Measurements from ENCODE around the gene FAM53B. TPM values are rescaled to one million over a fixed set of nuclear protein-coding genes. Genes with fewer than 3 reads are reported as not detected.

Gene FAM53B
- total and polyA plus RNA-seq, 8 donors = 5.7 to 46.9 (median 11.4) TPM

DNA sequence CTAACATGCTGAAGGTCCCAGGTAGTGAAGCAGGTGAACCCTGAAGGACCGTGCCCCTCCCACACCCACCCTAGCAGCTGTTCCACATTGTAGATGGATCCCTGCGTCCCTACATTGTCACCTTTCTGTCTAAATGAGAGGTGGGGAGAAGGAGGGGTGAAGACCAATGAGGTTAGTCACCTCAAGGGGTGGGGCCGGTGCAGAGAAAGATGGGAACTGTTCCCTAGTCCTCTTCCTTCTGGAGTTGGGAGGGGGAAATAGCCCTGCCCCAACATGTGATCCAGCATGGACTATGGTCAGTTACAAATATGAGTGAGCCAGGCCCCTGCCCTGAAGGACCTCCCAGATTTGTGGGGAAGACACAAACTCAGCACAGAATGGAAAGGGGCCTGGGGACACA, 158.0 kb downstream of the FAM53B start:
- intact Hi-C loops (cut with DNase I; ENCODE audit: low total_unique reads) = no loop called here
- Histone ChIP-seq H3K4me1 (peaks cover 12 to 27% (median 20%) of the 10 kb centered on the region in 4 donors), H3K9me3 (no peaks in the 10 kb centered on the region), H3K36me3 (no peaks in the 10 kb centered on the region), H3K4me3 (no peak overlapping the region), H3K27me3 (no peaks in the 10 kb centered on the region), H3K27ac (no peak overlapping the region)
- DNase-seq = no peak
- TF ChIP-seq POLR2A (IDR thresholded peaks at IDR 0.05) = no peak
- TF ChIP-seq, protein P1, sequence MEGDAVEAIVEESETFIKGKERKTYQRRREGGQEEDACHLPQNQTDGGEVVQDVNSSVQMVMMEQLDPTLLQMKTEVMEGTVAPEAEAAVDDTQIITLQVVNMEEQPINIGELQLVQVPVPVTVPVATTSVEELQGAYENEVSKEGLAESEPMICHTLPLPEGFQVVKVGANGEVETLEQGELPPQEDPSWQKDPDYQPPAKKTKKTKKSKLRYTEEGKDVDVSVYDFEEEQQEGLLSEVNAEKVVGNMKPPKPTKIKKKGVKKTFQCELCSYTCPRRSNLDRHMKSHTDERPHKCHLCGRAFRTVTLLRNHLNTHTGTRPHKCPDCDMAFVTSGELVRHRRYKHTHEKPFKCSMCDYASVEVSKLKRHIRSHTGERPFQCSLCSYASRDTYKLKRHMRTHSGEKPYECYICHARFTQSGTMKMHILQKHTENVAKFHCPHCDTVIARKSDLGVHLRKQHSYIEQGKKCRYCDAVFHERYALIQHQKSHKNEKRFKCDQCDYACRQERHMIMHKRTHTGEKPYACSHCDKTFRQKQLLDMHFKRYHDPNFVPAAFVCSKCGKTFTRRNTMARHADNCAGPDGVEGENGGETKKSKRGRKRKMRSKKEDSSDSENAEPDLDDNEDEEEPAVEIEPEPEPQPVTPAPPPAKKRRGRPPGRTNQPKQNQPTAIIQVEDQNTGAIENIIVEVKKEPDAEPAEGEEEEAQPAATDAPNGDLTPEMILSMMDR (IDR thresholded peaks at IDR 0.05) = no peak
- no peak for TF ChIP-seq POLR2AphosphoS5 (IDR thresholded peaks at IDR 0.05)
- TF ChIP-seq EP300 (IDR thresholded peaks at IDR 0.05) = no peak
- WGBS, 5 donors = 87 to 98% (median 96%) methylated on average over 3 of the region's 3 CpGs

DNA sequence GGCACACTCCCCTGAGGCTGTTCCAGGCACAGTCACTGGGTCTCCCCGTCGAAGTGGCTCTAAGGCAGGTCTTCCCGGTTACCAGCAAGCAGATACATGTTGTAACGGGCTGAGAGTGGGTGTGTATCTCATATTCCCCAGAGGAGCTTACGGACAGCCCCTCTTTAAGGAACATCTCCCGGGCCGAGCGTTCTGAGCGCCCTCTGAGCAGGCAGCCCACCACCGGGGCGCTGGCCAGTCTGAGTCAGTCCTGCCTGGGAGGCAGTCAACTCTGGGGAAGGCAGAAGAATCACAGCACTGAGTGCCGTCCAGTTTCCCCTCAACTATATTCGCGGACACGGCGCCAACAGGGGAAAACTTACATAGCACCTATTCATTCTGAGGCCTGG, 165.2 kb downstream of the FAM53B start:
- Histone ChIP-seq H3K4me3 (no peak overlapping the region), H3K36me3 (no peaks in the 10 kb centered on the region), H3K27ac (no peak overlapping the region), H3K27me3 (no peaks in the 10 kb centered on the region), H3K4me1 (no peaks in the 10 kb centered on the region), H3K9me3 (no peaks in the 10 kb centered on the region)
- intact Hi-C loops (cut with DNase I; ENCODE audit: low total_unique reads) = no loop called here
- no peak for TF ChIP-seq POLR2A (IDR thresholded peaks at IDR 0.05)
- no peak for TF ChIP-seq EP300 (IDR thresholded peaks at IDR 0.05)
- TF ChIP-seq, protein P1 (IDR thresholded peaks at IDR 0.05) = no peak
- TF ChIP-seq POLR2AphosphoS5 (IDR thresholded peaks at IDR 0.05) = no peak
- no peak for DNase-seq
- 79 to 93% (median 83%) methylated on average over 3 to 16 of the region's 16 CpGs for WGBS, 5 donors

DNA sequence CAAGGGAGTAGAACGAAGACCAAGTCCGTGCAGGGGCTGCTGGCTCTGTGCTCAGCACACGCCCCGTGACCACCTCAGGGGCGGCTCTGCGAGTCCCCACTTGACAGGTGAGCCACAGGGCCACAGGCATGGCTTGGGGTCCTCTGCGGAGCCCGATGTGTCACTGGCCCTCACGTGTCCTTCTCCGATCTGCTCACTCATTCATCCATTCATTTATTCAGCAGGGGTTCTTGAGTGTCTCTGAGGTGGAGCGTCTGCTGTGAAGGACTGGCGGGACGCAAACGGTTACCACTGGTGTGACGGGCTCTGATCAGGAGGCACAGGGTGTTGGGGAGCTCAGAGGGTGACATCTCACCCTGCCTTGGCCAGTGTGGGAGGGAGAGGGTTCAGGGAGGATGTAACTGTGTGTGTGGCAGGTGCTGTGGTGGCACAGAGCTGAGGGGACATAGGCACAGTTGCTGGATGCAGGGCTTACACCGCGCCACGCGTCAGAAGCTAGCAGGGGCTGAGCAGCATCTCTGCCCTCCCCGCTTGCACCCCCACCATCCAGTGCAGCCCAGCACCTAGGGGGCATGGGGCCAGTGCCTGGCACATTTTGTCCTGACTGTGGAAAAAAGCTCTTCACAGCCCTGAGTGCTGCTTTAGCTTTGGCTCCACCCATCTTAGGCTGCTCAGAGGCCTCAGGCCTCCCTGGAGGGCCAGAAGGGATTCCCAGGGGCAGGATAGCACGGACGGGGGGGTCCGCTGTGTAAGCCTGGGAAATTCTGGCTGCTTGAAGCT, 165.8 kb downstream of the FAM53B start:
- H3K27ac ChIP-seq = no peak overlapping the region
- TF ChIP-seq POLR2A (IDR thresholded peaks at IDR 0.05) (no peak), POLR2AphosphoS5 (IDR thresholded peaks at IDR 0.05) (no peak), EP300 (IDR thresholded peaks at IDR 0.05) (no peak)
- TF ChIP-seq, protein P1 (IDR thresholded peaks at IDR 0.05) = no peak
- no peak for DNase-seq
- no peaks in the 10 kb centered on the region for H3K27me3 ChIP-seq
- intact Hi-C loops (cut with DNase I; ENCODE audit: low total_unique reads) = no loop called here
- no peak overlapping the region for H3K4me3 ChIP-seq
- H3K4me1 ChIP-seq = no peaks in the 10 kb centered on the region
- no peaks in the 10 kb centered on the region for H3K9me3 ChIP-seq
- 83 to 94% (median 91%) methylated on average over 14 to 23 of the region's 23 CpGs for WGBS, 5 donors
- no peaks in the 10 kb centered on the region for H3K36me3 ChIP-seq

DNA sequence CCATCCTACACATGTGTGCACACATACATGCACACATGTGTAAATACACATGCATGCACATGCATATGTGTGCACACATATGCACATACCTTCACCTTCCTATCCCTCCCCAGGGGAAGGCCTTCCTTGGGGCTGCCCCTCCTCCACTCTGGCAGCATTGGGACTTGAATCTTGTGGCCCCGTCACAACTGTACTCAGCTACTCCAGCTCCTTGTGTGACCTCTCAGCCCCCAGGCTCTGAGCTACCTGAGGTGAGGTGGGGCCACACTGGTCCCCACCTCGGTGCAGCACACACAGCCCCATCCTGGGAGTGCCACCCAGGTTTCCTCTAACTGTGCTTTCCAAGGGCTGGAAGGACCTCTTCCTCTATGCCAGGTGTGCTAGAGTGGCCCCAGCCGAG, 166.5 kb downstream of the FAM53B start:
- Histone ChIP-seq H3K4me3 (no peak overlapping the region), H3K4me1 (no peaks in the 10 kb centered on the region), H3K27ac (no peak overlapping the region), H3K36me3 (no peaks in the 10 kb centered on the region), H3K9me3 (no peaks in the 10 kb centered on the region), H3K27me3 (no peaks in the 10 kb centered on the region)
- intact Hi-C loops (cut with DNase I; ENCODE audit: low total_unique reads) = no loop called here
- DNase-seq = no peak
- 83 to 94% (median 90%) methylated on average over 1 to 3 of the region's 3 CpGs for WGBS, 5 donors
- TF ChIP-seq, protein P1 (IDR thresholded peaks at IDR 0.05) = no peak
- TF ChIP-seq POLR2A (IDR thresholded peaks at IDR 0.05) (no peak), EP300 (IDR thresholded peaks at IDR 0.05) (no peak), POLR2AphosphoS5 (IDR thresholded peaks at IDR 0.05) (no peak)
